RWPE1 (cell line): Measurements from ENCODE around the gene LCAT.

Source experiments
- CTCF ChIA-PET: fragments of 350-600 bp; sonication (Branson Sonifier 250); formaldehyde crosslinking; extraction: SDS; loops from one replicate; lab custom pipeline; 2021; lab: Yijun Ruan, JAX
- POLR2A ChIA-PET: fragments of 400-600 bp; formaldehyde crosslinking; extraction: SDS; loops from one replicate; lab custom pipeline; 2020; ENCODE audit warnings: antibody characterized with exemption; ENCODE audit not compliant: low non-redundant PET; lab: Yijun Ruan, JAX
- DNase-seq: peaks from one replicate; pipeline ENCODE4 v3.0.0; 2012; ENCODE audit warnings: low spot score
- H3K27ac ChIP-seq: fragments of 450-650 bp; 2 replicates; pipeline ENCODE4 v1.5.1; 2017
- CTCF ChIP-seq: fragments of 450-650 bp; conservative IDR thresholded peaks from 2 replicates; pipeline ENCODE4 v1.5.1; 2017; ENCODE audit warnings: low read depth, mild to moderate bottlenecking

The LCAT gene

GRCh38 chr16:67959536-67960329 is 15.8 kb upstream of the LCAT start:
- ChIA-PET CTCF (interaction anchor here (0.6 to 0.7 kb wide), 2 partner anchors 17 to 484 kb away, joined by 3 read pairs; no protein-coding TSS in a partner anchor), POLR2A (no interaction called here)
- TF ChIP-seq CTCF, result no peak
- DNase-seq, result no peak
- H3K27ac ChIP-seq, result peak overlapping the region; percentile 80

GRCh38 chr16:67957622-67958021 is 13.7 kb upstream of the LCAT start:
- POLR2A ChIA-PET, result no interaction called here
- DNase-seq, result no peak
- CTCF ChIA-PET, result interaction anchor here (0.6 kb wide), 1 partner anchor 107 kb away, joined by 4 read pairs; no protein-coding TSS in a partner anchor
- no peak for TF ChIP-seq CTCF
- H3K27ac ChIP-seq, result peak overlapping the region; percentile 80

GRCh38 chr16:67954421-67955196 is 10.7 kb upstream of the LCAT start:
- H3K27ac ChIP-seq, result peak overlapping the region; percentile 40
- ChIA-PET CTCF (no interaction called here), POLR2A (no interaction called here)
- no peak for TF ChIP-seq CTCF
- no peak for DNase-seq

- no peak for TF ChIP-seq CTCF
- CTCF ChIA-PET, result interaction anchor here (0.7 to 3.4 kb wide), 2 partner anchors 12 to 488 kb away, joined by 3 to 12 read pairs; no protein-coding TSS in a partner anchor
- POLR2A ChIA-PET, result no interaction called here
- no peak for DNase-seq
- peak overlapping the region; percentile 40 for H3K27ac ChIP-seq
These were observed 9.9 kb upstream of the LCAT start for GRCh38 chr16:67953641-67954375.

GRCh38 chr16:67951485-67951884 is 7.6 kb upstream of the LCAT start:
- peak overlapping the region; percentile 29 for H3K27ac ChIP-seq
- ChIA-PET CTCF (interaction anchor here (3.4 kb wide), 1 partner anchor 9 kb away, joined by 12 read pairs; no protein-coding TSS in a partner anchor), POLR2A (interaction anchor here (0.7 kb wide), 1 partner anchor 15 kb away, joined by 3 read pairs; no protein-coding TSS in a partner anchor)
- DNase-seq, result no peak
- TF ChIP-seq CTCF, result no peak

GRCh38 chr16:67950335-67950843 is 6.5 kb upstream of the LCAT start:
- ChIA-PET CTCF (interaction anchor here (0.6 to 3.4 kb wide), 5 partner anchors 8 to 1280 kb away, joined by 3 to 12 read pairs (median 4); no protein-coding TSS in a partner anchor), POLR2A (interaction anchor here (0.7 kb wide), 1 partner anchor 16 kb away, joined by 3 read pairs; no protein-coding TSS in a partner anchor)
- TF ChIP-seq CTCF, result no peak
- no peak for DNase-seq
- H3K27ac ChIP-seq, result no peak overlapping the region
